ENCODE data around the gene LRCH1.

GRCh38 chr13:46606970-46607369 lies 54.0 kb downstream of the LRCH1 start:
- TF ChIP-seq CTCF (conservative IDR thresholded peaks at IDR 0.05) (no peak), EZH2 (IDR thresholded peaks at IDR 0.05; ENCODE audit: low read depth) (no peak)

Measured in PC-9 (cell line).